Measurements from ENCODE around the gene KNDC1. TPM values are rescaled to one million over a fixed set of nuclear protein-coding genes. Genes with fewer than 3 reads are reported as not detected.

Gene KNDC1
- total RNA-seq, 3 donors from 2014 or later = 0.98 to 2.3 TPM; not detected in 1

DNA sequence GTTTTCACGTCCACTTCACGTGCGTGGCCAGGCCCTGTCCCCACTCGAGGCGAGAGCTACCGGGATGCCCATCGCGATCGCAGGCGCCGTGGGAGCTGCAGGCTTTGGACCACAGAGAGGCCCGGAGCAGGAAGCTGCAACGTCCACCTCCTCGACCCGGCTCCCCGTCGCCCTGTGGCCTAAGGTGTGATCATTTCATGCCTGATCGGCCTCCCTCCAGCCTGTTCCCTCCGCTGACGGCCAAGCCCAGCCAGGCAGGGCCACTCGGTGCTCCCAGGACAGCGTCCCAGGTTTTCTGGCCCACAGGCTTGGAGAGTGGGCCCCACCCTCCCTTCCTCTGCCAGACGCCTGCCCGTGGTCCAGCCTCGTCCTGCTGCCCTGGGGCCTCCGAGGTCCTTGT lies 19.6 kb downstream of the KNDC1 start:
- Histone ChIP-seq H3K9me3 (no peaks in the 10 kb centered on the region), H3K27me3 (peaks cover 0 to 24% of the 10 kb centered on the region in 2 donors), H3K4me1 (no peaks in the 10 kb centered on the region), H3K4me3 (no peak overlapping the region), H3K36me3 (no peaks in the 10 kb centered on the region), H3K27ac (no peak overlapping the region)
- no peak for DNase-seq (ENCODE audit: low spot score in 2 of 2)
- intact Hi-C loops (cut with DNase I; ENCODE audit: low total_unique reads) = no loop called here
- TF ChIP-seq, protein P1, sequence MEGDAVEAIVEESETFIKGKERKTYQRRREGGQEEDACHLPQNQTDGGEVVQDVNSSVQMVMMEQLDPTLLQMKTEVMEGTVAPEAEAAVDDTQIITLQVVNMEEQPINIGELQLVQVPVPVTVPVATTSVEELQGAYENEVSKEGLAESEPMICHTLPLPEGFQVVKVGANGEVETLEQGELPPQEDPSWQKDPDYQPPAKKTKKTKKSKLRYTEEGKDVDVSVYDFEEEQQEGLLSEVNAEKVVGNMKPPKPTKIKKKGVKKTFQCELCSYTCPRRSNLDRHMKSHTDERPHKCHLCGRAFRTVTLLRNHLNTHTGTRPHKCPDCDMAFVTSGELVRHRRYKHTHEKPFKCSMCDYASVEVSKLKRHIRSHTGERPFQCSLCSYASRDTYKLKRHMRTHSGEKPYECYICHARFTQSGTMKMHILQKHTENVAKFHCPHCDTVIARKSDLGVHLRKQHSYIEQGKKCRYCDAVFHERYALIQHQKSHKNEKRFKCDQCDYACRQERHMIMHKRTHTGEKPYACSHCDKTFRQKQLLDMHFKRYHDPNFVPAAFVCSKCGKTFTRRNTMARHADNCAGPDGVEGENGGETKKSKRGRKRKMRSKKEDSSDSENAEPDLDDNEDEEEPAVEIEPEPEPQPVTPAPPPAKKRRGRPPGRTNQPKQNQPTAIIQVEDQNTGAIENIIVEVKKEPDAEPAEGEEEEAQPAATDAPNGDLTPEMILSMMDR (IDR thresholded peaks at IDR 0.05) = no peak
- TF ChIP-seq POLR2A (IDR thresholded peaks at IDR 0.05) (no peak), POLR2AphosphoS5 (IDR thresholded peaks at IDR 0.05) (no peak)

DNA sequence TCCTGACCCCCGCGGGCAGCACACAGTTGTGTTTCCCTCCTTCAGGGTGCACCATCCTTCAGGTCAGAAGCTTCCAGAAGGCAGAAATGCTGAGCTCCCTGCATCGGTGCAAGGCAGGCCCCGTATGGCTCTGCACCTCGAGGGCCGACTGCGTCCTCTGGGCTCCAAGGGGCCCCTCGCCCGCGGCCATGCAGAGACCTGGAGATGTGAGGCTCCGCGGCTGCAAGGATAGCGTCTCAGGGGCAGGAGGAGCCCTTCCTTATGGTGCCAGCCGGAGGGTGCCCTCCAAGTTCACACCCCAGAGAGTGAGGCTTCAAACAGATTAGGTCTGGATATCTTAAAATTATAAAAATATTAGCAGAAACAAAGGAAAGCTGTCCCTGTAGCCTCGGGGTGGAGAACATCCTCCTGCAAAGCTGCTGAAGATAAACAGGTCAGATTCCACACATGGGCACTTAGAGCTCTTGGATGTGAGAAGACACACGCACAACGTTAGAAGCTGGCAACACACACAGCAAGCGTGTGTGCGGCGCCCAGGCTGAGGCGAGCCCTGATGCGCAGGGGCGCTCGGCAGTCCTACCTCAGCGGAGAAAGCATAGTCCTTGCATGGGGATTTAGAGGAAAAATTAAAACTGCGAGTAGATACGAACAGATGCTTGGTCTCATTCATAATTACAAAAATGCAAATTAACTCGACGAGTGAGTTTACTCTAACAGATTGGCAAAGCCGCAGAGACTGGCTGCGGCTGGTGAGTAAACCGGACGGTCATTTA lies 20.4 kb downstream of the KNDC1 start:
- Histone ChIP-seq H3K4me1 (no peaks in the 10 kb centered on the region), H3K27me3 (peaks cover 0 to 24% of the 10 kb centered on the region in 2 donors), H3K9me3 (no peaks in the 10 kb centered on the region), H3K27ac (no peak overlapping the region), H3K4me3 (no peak overlapping the region), H3K36me3 (no peaks in the 10 kb centered on the region)
- intact Hi-C loops (cut with DNase I; ENCODE audit: low total_unique reads) = no loop called here
- no peak for DNase-seq (ENCODE audit: low spot score in 2 of 2)
- no peak for TF ChIP-seq POLR2A (IDR thresholded peaks at IDR 0.05)
- TF ChIP-seq, protein P1 (IDR thresholded peaks at IDR 0.05) = no peak
- TF ChIP-seq POLR2AphosphoS5 (IDR thresholded peaks at IDR 0.05) = no peak

DNA sequence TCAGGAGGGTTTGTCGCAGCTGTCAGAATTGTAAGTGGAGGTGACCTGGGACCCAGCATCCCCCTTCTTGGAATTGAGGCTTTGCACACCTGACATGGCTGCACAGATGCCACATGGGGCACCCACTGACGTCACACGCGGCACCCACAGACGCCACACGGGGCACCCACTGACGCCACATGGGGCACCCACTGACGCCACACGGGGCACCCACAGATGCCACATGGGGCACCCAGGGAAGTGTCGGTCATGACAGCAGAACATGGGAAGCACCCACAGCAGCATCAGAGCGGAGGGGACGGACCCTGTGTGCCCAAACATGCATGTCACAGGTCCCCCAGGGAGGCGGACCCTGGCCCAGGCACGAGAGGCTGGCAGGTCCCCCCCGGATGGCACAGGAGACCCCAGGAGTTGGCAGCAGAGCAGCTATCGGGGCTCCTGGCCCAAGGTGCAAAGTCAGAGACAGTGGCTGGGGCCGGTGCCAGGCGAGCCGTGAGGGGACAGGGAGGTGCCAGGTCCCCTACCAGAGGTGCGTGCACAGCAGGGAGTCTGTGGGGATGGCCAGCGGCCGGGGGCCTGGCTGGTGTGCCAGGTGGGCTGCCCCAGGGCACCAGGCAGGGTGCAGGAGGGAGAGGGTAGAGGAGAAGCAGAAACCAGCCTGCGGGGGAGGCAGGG lies 21.1 kb downstream of the KNDC1 start:
- intact Hi-C loops (cut with DNase I; ENCODE audit: low total_unique reads) = no loop called here
- TF ChIP-seq POLR2AphosphoS5 (IDR thresholded peaks at IDR 0.05) = no peak
- TF ChIP-seq POLR2A (IDR thresholded peaks at IDR 0.05) = no peak
- TF ChIP-seq, protein P1 (IDR thresholded peaks at IDR 0.05) = no peak
- H3K27me3 ChIP-seq = peaks cover 0 to 24% of the 10 kb centered on the region in 2 donors
- H3K4me1 ChIP-seq = no peaks in the 10 kb centered on the region
- no peak overlapping the region for H3K27ac ChIP-seq
- H3K36me3 ChIP-seq = no peaks in the 10 kb centered on the region
- no peak for DNase-seq (ENCODE audit: low spot score in 2 of 2)
- H3K9me3 ChIP-seq = no peaks in the 10 kb centered on the region
- H3K4me3 ChIP-seq = no peak overlapping the region

DNA sequence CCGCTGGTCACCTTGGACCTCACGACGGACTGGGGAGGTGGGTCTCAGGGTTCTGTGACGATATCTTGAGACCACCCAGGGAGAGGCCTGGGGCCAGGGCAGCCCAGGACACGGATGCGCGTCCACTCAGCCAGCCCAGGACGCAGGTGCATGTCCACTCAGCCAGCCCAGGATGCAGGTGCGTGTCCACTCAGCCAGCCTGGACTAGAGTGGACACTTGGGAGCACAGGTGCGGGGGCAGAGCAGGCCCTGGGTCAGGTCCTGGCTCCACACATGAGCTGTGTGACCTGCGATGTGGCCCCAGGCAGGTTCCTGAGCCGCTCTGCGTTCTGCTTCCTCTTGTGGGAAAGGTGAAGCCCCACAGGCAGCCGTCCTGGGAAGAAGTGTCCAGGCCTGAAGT lies 22.2 kb downstream of the KNDC1 start:
- TF ChIP-seq, protein P1 (IDR thresholded peaks at IDR 0.05) = no peak
- TF ChIP-seq POLR2AphosphoS5 (IDR thresholded peaks at IDR 0.05) (no peak), POLR2A (IDR thresholded peaks at IDR 0.05) (no peak)
- intact Hi-C loops (cut with DNase I; ENCODE audit: low total_unique reads) = no loop called here
- H3K9me3 ChIP-seq = no peaks in the 10 kb centered on the region

More for the DNA sequence above, 22.2 kb downstream of the KNDC1 start:
- Histone ChIP-seq H3K4me3 (no peak overlapping the region), H3K27ac (no peak overlapping the region), H3K27me3 (peaks cover 0 to 24% of the 10 kb centered on the region in 2 donors), H3K4me1 (no peaks in the 10 kb centered on the region), H3K36me3 (no peaks in the 10 kb centered on the region)
- no peak for DNase-seq (ENCODE audit: low spot score in 2 of 2)
